ENCODE results near the gene TOLLIP.

DNA sequence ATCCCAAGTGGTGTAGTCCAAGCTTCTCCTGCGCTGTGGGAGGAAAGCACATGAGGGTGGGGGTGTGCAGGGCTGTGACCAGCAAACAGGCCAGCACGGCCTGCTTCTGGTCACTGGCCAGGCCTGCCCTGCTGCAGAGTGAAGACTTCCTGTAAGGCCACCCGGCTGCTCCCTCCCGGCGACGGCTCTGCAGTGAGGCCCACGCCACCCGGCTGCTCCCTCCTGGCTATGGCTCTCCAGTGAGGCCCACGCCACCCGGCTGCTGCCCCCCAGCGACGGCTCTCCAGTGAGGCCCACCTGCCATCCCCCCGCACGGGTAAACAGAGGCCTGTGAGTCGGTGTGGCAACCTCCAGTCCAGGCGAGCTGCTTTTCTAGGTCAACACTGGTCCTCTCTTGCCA, 48.9 kb upstream of the TOLLIP start:
- no peak for TF ChIP-seq BHLHE40 (IDR thresholded peaks at IDR 0.05; ENCODE audit: borderline replicate concordance)
- TF ChIP-seq FOXM1 (IDR thresholded peaks at IDR 0.05; ENCODE audit: borderline replicate concordance): no peak
